ENCODE results near the gene MATN1.

MATN1 gene

GRCh38 chr1:30745834-30746208 is 22.4 kb upstream of the MATN1 start:
- in situ Hi-C loops (cut with MboI; ENCODE audit: low sequenced_read_pairs) = no loop called here

GRCh38 chr1:30745156-30745833 is 21.9 kb upstream of the MATN1 start:
- in situ Hi-C loops (cut with MboI; ENCODE audit: low sequenced_read_pairs) = no loop called here

- in situ Hi-C loops (cut with MboI; ENCODE audit: low sequenced_read_pairs) = no loop called here
Measured at GRCh38 chr1:30744060-30744756, 20.8 kb upstream of the MATN1 start.

GRCh38 chr1:30743584-30744059 is 20.2 kb upstream of the MATN1 start:
- in situ Hi-C loops (cut with MboI; ENCODE audit: low sequenced_read_pairs) = no loop called here

GRCh38 chr1:30742963-30743559 is 19.7 kb upstream of the MATN1 start:
- in situ Hi-C loops (cut with MboI; ENCODE audit: low sequenced_read_pairs) = no loop called here

GRCh38 chr1:30742300-30742962 is 19.0 kb upstream of the MATN1 start:
- in situ Hi-C loops (cut with MboI; ENCODE audit: low sequenced_read_pairs) = no loop called here

- in situ Hi-C loops (cut with MboI; ENCODE audit: low sequenced_read_pairs) = no loop called here
Measured at GRCh38 chr1:30741239-30741894, 18.0 kb upstream of the MATN1 start.

- in situ Hi-C loops (cut with MboI; ENCODE audit: low sequenced_read_pairs) = no loop called here
Measured at GRCh38 chr1:30740251-30741238, 17.2 kb upstream of the MATN1 start.

- in situ Hi-C loops (cut with MboI; ENCODE audit: low sequenced_read_pairs) = no loop called here
Measured at GRCh38 chr1:30739601-30740000, 16.2 kb upstream of the MATN1 start.

GRCh38 chr1:30738715-30739559 is 15.6 kb upstream of the MATN1 start:
- in situ Hi-C loops (cut with MboI; ENCODE audit: low sequenced_read_pairs) = no loop called here

GRCh38 chr1:30738040-30738714 is 14.8 kb upstream of the MATN1 start:
- in situ Hi-C loops (cut with MboI; ENCODE audit: low sequenced_read_pairs) = no loop called here

- in situ Hi-C loops (cut with MboI; ENCODE audit: low sequenced_read_pairs) = no loop called here
Measured at GRCh38 chr1:30737357-30738039, 14.1 kb upstream of the MATN1 start.

- in situ Hi-C loops (cut with MboI; ENCODE audit: low sequenced_read_pairs) = no loop called here
Measured at GRCh38 chr1:30735668-30736498, 12.5 kb upstream of the MATN1 start.

GRCh38 chr1:30735124-30735523 is 11.7 kb upstream of the MATN1 start:
- in situ Hi-C loops (cut with MboI; ENCODE audit: low sequenced_read_pairs) = no loop called here

- in situ Hi-C loops (cut with MboI; ENCODE audit: low sequenced_read_pairs) = no loop called here
Measured at GRCh38 chr1:30734580-30734979, 11.2 kb upstream of the MATN1 start.

GRCh38 chr1:30734106-30734505 is 10.7 kb upstream of the MATN1 start:
- in situ Hi-C loops (cut with MboI; ENCODE audit: low sequenced_read_pairs) = no loop called here

GRCh38 chr1:30733493-30733892 is 10.1 kb upstream of the MATN1 start:
- in situ Hi-C loops (cut with MboI; ENCODE audit: low sequenced_read_pairs) = no loop called here

All from hTERT RPE-1 (cell line).